Fibroblast of skin of left quadriceps (primary cell): ENCODE data around the gene GP9.
"Not testable (repeated sequence)": the region's sequence is repeated elsewhere in the genome, so short reads cannot be mapped to it uniquely, and the experiment has no call there.

Source experiments
- DNase-seq, 2 experiments: peaks; one replicate each; pipeline ENCODE4 v3.0.0-alpha.2; 2013; ENCODE audit warnings: low read depth in 2 of 2

GP9 gene

DNA sequence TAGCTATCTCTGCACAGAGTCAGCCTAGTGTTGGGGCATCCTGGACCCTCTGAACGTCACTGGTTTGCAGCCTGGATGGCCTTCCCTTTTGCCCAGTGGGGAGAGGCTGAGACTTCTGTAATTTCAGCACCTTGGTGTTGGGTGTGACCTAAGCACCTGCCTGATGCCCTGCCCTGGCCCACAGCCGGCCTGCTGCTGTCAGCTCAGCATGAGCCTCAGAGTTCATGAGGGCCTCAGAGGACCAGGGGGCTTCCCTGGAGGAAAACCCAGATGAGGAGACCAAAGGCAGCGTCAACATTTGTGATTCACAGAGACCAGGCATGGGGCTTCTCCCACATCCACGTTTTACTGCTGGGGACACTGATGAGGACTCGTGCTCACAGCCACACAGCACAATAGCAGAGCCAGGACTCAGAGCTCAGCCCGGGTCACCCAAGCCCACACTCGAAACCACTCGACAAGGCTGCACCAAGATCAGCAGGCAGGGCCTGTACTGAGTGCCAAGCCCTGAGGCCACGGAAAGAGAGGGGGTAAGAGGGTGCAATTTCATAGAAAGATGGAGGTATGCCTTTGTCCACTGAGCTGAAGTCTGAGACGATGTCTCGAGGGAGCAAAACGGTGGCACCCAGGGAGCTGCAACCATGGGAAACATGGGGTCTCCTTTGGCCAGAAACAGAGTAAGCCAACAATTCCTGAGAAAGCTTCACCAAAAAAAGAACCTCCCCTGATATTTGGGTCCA is 9.9 kb upstream of the GP9 start:
- no peak for DNase-seq

DNA sequence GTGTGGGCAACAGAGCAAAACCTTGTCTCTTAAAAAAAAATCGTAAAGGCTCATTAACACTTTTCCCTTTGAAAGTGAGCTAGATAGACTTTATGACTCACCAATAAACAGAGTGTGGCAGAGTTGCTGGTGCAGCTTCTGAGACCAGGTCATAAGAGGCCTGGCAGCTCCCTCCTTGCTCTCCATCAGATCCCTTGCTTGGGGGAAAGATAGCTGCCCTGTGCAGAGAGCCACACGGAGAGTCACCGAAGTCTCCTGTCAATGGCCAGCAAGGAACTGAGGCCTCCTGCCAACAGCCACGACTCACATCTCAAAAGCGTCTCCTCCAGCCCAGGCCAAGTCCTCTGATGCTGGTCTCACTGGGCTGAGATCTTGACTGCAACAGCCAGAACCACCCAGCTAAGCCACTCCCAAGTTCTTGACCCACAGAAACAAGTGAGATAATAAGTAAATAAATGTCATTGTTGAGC is 8.7 kb upstream of the GP9 start:
- DNase-seq, result no peak

DNA sequence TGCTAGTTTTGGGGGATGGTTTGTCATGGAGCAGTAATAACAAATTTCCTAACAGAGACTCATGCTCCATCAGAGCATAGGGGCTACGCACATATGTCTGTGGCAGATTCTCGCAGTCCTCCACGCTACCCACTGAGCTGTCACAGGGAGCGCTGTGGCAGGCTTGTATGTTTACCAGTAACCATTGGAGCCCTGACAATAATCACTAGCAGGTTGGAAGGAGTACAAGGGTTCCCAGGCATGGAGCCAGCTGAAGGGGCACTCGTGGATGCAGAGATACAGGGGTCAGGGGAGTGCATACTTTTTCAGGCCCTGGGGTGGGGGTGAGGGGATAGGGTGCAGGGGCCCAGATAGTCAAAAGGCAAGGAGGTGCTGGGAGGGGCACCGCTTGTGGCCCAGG is 7.9 kb upstream of the GP9 start:
- DNase-seq, result no peak

DNA sequence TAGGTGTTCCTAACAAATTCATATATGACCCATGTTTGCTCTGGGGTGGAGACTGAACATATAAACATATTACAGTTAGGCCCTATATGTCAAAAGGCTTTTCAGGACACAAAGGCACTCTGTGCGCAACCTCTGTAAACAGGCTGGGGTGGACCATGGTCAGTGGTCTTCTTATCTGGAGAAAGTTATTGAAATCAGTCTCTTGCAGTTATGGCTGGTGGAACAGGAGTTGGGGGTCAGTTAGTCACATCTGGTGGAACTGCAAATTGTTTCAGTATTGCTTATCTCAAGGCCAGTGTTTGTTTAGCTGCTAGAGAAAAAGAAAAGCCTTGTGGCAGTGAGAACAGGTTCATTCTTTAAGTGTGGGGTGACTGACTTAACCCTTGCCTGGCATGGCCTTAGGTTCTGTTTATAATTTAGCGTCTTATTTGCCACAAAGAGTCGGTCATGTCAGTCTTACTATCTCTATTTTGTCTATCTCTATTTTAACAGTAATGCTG is 5.9 kb upstream of the GP9 start:
- no peak for DNase-seq

DNA sequence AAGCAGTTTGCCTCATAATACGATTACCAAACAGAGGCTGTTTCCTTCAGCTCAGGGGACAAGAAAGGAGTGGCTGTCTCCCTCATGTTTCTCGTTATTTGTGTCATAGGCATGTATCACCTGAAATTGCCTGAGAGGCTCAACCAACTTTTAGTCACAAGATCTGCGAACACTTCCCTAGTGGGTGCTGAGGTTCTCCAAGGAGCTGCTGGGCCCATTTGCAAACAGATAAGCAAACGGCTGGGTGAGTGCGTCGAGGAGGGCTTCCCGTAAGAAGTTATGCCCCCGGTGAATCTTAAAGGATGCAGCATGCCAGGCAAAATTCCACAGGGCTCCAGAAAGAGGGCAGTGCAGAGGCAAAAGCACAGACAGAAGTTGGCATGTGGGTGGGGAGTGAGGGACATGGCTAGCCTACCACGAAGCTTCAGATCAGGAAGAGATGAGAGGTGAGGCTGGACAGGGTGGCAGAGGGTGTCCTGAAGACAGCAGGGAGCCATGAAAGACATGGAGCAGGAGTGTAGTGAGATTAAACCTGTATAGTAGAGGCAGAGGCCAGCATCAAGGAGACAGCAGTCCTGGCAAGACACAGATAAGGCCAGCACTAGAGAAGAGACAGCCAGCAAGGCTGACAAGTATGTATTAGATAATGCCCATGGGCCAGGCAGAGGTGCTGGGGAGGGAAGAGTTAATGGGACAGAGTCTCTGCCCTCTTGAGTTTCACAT is 4.0 kb upstream of the GP9 start:
- no peak for DNase-seq

DNA sequence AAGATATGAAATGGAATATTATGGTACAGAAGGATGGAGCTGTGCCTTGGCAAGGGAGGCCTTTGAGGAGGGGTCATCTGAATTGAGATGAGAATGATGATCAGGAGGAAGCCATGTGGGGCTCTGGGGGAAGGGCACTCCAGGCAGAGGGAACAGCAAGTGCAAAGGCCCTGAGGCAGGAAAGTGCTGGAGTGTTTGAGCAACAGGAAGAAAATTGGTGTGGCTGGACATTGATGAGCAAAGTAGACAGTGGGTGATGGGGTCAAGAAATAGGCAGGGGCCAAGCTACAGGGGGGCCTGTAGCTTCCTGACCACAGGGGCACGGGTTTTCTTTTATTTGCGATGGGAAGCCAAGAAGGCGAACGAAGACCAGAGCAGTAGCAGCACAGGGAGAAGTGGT is 3.3 kb upstream of the GP9 start:
- no peak for DNase-seq

DNA sequence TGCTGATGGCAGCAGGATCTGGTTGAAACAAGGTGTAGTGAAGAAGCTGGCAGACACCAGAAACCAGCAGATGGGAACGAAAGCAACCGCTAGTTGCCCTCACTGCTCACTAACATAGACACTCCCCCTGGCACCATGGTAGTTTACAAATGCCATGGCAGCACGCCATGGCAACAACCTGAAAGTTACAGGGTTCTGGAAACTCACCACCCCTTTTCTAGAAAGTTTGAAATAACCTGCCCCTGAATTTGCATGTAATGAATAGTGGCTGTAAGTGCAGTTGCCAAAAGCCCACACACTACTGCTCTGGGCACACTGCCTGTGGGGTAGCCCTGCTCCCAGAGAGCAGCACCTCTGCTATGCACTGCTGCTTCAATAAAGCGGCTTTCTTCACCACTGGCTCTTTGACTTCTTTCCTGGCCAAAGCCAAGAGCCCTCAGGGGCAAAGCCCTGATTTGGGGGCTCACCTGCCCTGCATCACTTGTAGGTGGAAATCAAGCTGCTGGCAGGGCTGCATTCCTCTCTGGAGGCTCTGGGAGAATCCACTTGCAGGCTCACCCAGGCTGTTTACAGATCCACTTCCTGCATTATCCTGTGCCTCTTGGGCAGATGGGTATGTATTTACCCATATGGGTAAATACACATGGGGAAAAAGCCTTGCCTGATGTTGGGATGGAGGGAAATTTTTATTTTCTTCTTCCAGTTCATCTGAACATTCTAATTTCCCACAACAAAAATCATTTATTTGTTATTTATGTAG is 2.0 kb upstream of the GP9 start:
- no peak for DNase-seq

DNA sequence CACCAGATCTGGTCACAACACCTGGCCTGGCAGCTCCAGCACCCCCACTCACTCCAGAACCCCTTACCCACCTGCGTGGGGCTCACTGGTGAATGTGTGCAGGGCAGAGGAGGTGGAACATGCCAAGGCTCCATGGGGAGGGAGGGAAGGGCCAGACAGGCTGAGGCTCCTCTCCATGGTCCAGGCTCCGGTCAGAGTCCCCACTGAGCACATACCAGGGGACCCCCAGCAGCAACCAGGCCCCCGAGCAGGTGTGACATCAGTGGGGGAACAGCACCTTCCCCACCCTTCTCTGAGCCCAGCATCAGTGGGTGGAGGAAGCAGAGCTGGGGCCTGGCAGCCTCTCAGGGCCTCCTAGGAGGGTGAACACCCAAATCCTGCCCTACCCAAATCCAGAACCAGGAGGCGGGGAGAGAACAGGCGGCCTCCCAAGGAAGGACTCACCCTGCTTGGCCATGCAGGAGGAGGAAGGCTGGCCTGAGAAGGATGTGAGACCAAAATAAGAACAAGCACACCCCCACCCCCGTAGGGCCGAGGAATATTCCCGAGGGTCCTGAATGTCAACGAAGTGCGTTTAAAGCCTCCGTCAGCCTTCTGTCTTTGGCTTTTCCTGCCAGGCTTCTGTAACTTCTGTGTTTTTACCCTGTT is 1.1 kb upstream of the GP9 start:
- no peak for DNase-seq

DNA sequence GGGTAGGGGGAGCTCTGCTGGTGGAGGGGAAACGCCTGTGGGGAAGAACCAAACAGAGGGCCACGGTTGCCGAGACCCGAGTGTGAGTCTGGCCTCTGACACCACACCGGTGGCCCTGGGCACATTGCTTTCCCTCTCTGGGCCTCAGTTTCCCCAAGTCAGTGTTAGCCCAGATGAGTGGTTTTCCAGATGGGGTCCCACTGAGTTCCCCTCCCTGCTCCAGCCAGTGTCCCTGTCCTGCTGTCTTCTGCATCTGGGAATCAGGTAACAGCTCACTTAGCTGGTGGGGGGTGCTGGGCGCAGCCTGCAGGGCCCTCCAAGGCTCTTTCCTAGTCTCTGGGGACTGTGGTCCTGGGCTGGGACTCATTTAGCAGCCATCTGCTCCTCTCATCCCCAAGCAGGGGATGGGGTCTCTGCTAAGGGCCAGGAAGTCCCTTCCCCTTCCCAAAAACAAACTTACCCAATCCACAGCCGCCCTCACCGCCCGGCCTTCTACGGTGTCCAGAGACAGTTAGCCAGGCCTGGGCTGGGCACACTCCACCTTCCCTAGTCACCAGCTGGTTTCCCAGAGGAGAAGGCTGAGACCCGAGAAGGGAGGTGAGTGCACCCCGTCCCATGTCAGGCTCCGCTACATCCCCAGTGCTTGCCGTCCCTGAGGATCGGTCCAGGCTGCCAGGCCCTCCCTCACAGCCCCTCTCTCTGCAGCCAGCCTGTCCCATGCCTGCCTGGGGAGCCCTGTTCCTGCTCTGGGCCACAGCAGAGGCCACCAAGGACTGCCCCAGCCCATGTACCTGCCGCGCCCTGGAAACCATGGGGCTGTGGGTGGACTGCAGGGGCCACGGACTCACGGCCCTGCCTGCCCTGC is 676 bp downstream of the GP9 start:
- DNase-seq, result no peak

DNA sequence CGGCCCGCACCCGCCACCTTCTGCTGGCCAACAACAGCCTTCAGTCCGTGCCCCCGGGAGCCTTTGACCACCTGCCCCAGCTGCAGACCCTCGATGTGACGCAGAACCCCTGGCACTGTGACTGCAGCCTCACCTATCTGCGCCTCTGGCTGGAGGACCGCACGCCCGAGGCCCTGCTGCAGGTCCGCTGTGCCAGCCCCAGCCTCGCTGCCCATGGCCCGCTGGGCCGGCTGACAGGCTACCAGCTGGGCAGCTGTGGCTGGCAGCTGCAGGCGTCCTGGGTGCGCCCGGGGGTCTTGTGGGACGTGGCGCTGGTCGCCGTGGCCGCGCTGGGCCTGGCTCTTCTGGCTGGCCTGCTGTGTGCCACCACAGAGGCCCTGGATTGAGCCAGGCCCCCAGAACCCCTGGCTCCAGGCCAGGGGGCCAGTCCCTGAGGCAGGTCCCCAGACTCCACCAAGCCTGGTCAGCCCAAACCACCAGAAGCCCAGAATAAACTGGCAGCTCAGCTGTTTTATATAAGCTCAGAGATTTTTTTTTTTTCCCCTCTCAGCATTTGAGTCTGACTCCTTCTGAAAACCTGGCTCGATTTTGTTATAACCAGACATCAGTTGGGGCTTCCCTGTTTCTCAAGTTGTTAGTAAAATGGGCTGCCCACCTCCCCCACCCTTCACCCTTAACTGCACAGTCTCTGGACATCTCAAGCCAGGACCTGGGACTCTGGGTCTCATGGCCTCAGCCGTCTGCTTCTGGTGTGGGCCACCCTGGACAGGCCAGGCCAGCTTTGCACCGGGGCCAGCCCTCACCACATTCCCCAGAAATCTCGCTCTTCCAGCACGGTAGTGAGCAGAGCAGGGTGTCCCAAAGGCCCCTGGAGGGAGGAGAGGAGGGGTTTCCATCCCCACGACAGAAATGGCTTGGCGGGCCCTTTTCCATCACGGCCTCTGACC is 1.6 kb downstream of the GP9 start:
- DNase-seq, result no peak

DNA sequence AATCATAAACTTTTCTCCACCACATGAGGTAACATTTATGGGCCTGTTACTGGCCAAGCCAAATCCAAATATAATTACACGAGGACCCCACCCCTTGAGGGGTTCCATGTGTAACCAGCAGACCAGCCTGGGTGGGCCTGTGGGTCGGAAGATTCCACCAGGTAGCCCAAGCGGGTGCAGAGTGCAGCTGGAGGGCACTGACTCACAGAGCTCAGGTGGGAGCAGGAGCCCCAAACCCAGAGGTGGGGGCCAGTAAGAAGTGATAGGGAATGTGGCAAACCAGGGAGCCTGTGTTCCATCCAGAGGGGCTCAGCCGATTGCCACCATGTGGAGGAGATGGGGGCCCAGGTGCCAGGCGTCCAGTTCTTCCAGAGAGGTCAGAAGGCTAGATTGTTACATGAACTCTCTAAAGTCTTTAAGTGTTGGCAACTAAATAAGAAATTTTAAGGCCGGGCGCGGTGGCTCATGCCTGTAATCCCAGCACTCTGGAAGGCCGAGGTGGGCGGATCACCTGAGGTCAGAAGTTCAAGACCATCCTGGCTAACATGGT is 2.6 kb downstream of the GP9 start:
- DNase-seq, result no peak

DNA sequence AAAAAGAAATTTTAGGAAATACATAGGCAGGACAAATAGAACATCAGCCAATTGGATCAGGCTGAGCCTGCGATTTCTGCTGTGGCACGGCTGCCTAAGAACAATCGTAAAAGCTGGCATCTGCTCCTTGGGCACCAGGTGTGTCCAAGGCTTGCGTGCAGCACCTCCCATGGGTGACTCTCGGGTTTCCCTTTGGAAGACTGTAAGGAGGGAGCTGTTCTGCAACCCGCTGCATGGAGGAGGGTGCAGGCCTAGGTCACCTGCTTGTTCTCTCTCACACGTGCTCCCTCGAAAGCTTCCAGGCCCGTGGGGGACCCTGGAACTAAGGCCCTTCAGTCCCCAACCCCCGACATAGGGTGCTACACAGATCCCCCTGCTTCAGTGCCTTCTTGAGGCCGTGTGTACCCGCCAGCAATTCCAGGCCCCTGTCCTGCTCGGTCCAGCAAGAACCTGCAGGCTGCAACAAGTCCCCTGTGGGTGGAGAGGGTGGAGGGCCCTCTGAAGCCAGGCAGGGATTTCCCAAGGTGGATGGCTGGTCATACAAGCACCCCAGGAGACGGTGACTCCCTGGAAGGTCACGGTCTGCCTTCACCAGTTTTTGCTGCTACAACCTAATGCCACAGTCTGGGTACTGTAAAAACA is 3.4 kb downstream of the GP9 start:
- no peak for DNase-seq

DNA sequence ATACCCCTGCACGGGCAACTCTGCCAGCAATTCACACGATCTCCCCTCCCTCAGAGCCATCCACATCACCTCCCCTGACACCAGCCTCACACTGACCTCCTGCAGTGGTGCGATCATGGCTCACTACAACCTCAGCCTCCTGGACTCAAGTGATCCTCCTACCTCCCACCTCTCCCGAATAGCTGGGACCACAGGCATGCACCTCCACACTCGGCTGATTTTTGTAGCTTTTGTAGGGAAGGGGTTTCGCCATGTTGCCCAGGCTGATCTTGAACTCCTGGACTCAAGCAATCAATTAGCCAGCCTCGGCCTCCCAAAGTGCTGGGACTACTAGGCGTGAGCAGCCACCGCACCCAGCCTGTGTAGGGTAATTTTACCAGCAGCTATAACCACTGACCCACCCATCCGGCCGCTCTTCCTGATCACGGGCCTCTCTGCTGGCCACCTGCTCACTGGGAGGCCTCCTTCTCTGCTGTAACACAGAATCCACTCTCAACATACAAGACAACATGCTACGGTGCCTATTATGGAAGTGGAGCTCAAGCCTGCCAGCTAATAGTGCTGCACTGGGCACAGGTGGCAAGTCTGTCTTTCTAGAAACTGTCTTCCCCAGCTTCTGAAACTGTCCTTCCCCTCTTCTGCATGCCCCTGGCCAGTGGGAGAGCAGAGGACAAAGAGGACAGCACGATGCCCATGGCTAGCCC is 4.6 kb downstream of the GP9 start:
- no peak for DNase-seq

DNA sequence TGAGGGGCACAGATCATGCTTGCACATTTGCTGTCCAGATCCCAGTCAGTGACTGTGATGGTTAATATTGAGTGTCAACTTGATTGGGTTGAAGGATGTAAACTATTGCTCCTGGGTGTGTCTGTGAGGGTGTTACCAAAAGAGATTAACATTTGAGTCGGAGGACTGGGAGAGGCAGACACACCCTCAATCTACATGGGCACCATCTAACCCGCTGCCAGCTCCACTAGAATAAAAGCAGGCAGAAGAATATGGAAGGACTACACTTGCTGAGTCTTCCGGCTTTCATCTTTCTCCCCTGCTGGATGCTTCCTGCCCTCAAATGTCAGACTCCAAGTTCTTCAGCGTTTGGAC is 5.1 kb downstream of the GP9 start:
- DNase-seq, result no peak

DNA sequence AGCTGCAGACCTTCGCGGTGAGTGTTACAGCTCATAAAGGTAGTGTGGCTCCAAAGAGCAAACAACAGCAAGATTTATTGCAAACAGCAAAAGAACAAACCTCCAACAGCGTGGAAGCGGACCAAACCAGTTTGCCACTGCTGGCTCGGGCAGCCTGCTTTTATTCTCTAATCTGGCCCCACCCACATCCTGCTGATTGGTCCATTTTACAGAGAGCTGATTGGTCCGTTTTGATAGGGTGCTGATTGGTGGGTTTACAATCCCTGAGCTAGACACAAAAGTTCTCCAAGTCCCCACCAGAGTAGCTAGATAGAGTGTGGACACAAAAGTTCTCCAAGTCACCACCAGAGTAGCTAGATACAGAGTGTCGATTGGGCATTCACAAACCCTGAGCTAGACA is 7.1 kb downstream of the GP9 start:
- DNase-seq, result not testable (repeated sequence)

DNA sequence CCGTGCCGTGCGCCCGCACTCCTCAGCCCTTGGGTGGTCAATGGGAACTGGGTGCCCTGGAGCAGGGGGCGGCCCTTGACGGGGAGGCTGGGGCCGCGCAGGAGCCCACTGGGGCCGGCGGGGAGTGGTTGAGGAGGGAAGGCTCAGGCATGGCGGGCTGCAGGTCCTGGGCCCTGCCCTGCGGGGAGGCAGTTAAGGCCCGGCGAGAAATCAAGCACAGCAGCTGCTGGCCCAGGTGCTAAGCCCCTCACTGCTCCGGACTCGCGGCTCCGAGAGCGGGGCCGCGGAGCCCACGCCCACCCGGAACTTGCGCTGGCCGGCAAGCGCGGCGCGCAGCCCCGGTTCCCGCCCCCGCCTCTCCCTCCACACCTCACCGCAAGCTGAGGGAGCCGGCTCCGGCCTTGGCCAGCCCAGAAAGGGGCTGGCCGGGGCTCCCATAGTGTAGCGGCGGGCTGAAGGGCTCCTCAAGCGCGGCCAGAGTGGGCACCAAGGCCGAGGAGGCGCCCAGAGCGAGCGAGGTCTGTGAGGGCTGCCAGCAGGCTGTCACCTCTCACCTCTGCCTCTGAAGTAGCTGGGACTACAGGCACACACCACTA is 7.8 kb downstream of the GP9 start:
- no peak for DNase-seq

DNA sequence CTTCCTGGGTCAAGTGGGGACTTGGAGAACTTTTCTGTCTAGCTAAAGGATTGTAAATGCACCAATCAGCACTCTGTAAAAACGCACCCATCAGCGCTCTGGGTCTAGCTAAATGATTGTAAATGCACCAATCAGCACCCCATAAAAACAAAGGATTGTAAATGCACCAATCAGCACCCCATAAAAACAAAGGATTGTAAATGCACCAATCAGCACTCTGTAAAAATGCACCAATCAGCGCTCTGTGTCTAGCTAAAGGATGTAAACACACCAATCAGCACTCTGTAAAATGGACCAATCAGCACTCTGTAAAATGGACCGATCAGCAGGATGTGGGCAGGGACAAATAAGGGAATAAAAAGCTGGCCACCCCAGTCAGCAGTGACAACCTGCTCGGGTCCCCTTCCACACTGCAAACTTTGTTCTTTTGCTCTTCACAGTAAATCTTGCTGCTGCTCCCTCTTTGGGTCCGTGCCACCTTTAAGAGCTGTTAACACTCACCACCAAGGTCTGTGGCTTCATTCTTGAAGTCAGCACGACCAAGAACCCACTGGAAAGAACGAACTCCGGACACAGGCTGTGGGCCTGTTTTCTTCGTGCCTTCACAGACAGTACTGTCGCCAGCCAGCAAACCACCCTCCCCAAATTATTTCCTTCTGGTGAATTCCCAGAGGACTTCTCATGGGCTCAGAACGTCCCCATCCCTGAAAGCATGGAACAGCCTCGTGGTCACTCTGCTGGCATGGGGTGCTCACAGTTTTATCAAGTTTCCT is 8.9 kb downstream of the GP9 start:
- not testable (repeated sequence) for DNase-seq
